H9 (cell line): Measurements from ENCODE around the gene SLCO2A1. TPM values are rescaled to one million over a fixed set of nuclear protein-coding genes. Genes with fewer than 3 reads are reported as not detected.

ENCODE experiments used
- DNase-seq: peaks from one replicate; pipeline ENCODE4 v3.0.0-alpha.2; 2017
- H2AFZ ChIP-seq: one replicate; pipeline ENCODE4 v1.6.1; 2013; ENCODE audit warnings: mild to moderate bottlenecking, low read length, control low read depth, moderate library complexity
- H2AK5ac ChIP-seq: 2 replicates; pipeline ENCODE4 v1.6.1; 2013; ENCODE audit warnings: low read length, control low read depth, mixed read lengths; ENCODE audit not compliant: insufficient read length
- H2BK120ac ChIP-seq: one replicate; pipeline ENCODE4 v1.6.1; 2013; ENCODE audit warnings: low read depth, mild to moderate bottlenecking, low read length, control low read depth, inconsistent platforms; ENCODE audit not compliant: poor library complexity, severe bottlenecking
- H2BK12ac ChIP-seq: 2 replicates; pipeline ENCODE4 v1.6.1; 2013; ENCODE audit warnings: low read length, control low read depth, mixed read lengths, low read depth; ENCODE audit not compliant: insufficient read length
- H2BK15ac ChIP-seq: 2 replicates; pipeline ENCODE4 v1.6.1; 2013; ENCODE audit warnings: low read depth, low read length, control low read depth
- H2BK20ac ChIP-seq: one replicate; pipeline ENCODE4 v1.6.1; 2013; ENCODE audit warnings: low read depth, mild to moderate bottlenecking, low read length, control low read depth, inconsistent platforms; ENCODE audit not compliant: poor library complexity, severe bottlenecking
- H2BK5ac ChIP-seq: 2 replicates; pipeline ENCODE4 v1.6.1; 2013; ENCODE audit warnings: low read length, control low read depth, mixed read lengths; ENCODE audit not compliant: insufficient read length
- H3K14ac ChIP-seq: 2 replicates; pipeline ENCODE4 v1.6.1; 2013; ENCODE audit warnings: low read length, control low read depth; ENCODE audit not compliant: insufficient read depth
- H3K18ac ChIP-seq: 2 replicates; pipeline ENCODE4 v1.6.1; 2013; ENCODE audit warnings: low read depth, mild to moderate bottlenecking, mixed read lengths, low read length, control low read depth; ENCODE audit not compliant: insufficient read length
- H3K23ac ChIP-seq: 2 replicates; pipeline ENCODE4 v1.6.1; 2013; ENCODE audit warnings: low read length, control low read depth, mixed read lengths, low read depth; ENCODE audit not compliant: insufficient read length
- H3K23me2 ChIP-seq: 2 replicates; pipeline ENCODE4 v1.6.1; 2013; ENCODE audit warnings: low read depth, mild to moderate bottlenecking, mixed read lengths, low read length, control low read depth; ENCODE audit not compliant: insufficient read length, poor library complexity, severe bottlenecking
- H3K27ac ChIP-seq: 2 replicates; pipeline ENCODE4 v1.5.1; 2013; ENCODE audit warnings: low read length, control low read depth, mixed read lengths, low read depth; ENCODE audit not compliant: insufficient read length
- H3K27me3 ChIP-seq: 2 replicates; pipeline ENCODE4 v1.6.1; 2013; ENCODE audit warnings: low read length, control low read depth, inconsistent platforms; ENCODE audit not compliant: insufficient read depth
- H3K4ac ChIP-seq: 2 replicates; pipeline ENCODE4 v1.6.1; 2013; ENCODE audit warnings: low read depth, mild to moderate bottlenecking, control low read depth, inconsistent platforms, low read length, moderate library complexity
- H3K4me1 ChIP-seq: 2 replicates; pipeline ENCODE4 v1.6.1; 2013; ENCODE audit warnings: low read length, control low read depth, inconsistent platforms; ENCODE audit not compliant: insufficient read depth
- H3K4me2 ChIP-seq: 2 replicates; pipeline ENCODE4 v1.6.1; 2013; ENCODE audit warnings: low read length, control low read depth, mixed read lengths; ENCODE audit not compliant: insufficient read length, insufficient read depth
- H3K56ac ChIP-seq: 2 replicates; pipeline ENCODE4 v1.6.1; 2013; ENCODE audit warnings: low read depth, mild to moderate bottlenecking, mixed read lengths, low read length, control low read depth; ENCODE audit not compliant: insufficient read length
- H3K79me1 ChIP-seq: 2 replicates; pipeline ENCODE4 v1.6.1; 2013; ENCODE audit warnings: low read depth, mild to moderate bottlenecking, moderate library complexity, low read length, control low read depth, inconsistent platforms; ENCODE audit not compliant: insufficient read depth, poor library complexity, severe bottlenecking
- H3K79me2 ChIP-seq: 2 replicates; pipeline ENCODE4 v1.6.1; 2013; ENCODE audit warnings: low read length, control low read depth, inconsistent platforms; ENCODE audit not compliant: insufficient read depth
- H3K9ac ChIP-seq: 2 replicates; pipeline ENCODE4 v1.6.1; 2013; ENCODE audit warnings: low read length, control low read depth, mixed read lengths; ENCODE audit not compliant: insufficient read length; ENCODE audit errors: extremely low read depth
- H3K9me3 ChIP-seq: one replicate; pipeline ENCODE4 v1.6.1; 2013; ENCODE audit warnings: low read depth, low read length, inconsistent platforms; ENCODE audit not compliant: control insufficient read depth
- H3T11ph ChIP-seq: one replicate; pipeline ENCODE4 v1.6.1; 2013; ENCODE audit warnings: mild to moderate bottlenecking, low read length, control low read depth, inconsistent platforms
- H4K20me1 ChIP-seq: one replicate; pipeline ENCODE4 v1.6.1; 2013; ENCODE audit not compliant: control insufficient read depth, insufficient read length, insufficient read depth
- H4K5ac ChIP-seq: 2 replicates; pipeline ENCODE4 v1.6.1; 2013; ENCODE audit warnings: low read depth, mild to moderate bottlenecking, mixed read lengths, low read length, control low read depth; ENCODE audit not compliant: insufficient read length
- H4K8ac ChIP-seq: replicated peaks from 2 replicates; pipeline ENCODE4 v1.6.1; 2013; ENCODE audit warnings: low read length, control low read depth, mixed read lengths, low read depth; ENCODE audit not compliant: insufficient read length
- H4K91ac ChIP-seq: 2 replicates; pipeline ENCODE4 v1.6.1; 2013; ENCODE audit warnings: low read depth, mild to moderate bottlenecking, moderate library complexity, mixed read lengths, low read length, control low read depth; ENCODE audit not compliant: insufficient read length
- H3K27ac Mint-ChIP-seq, 3 experiments: 2 replicates in 2 of 3; 3 replicates in 1 of 3; pipeline ENCODE4 v1.8.0; 2020 to 2021; ENCODE audit warnings: mixed read lengths in 3 of 3, mild to moderate bottlenecking in 1 of 3, moderate library complexity in 1 of 3
- H3K27me3 Mint-ChIP-seq: 2 replicates; pipeline ENCODE4 v1.8.0; 2021; ENCODE audit warnings: low read depth, mild to moderate bottlenecking, moderate library complexity, mixed read lengths
- H3K36me3 Mint-ChIP-seq, 3 experiments: 2 replicates in 2 of 3; 3 replicates in 1 of 3; pipeline ENCODE4 v1.8.0; 2020 to 2021; ENCODE audit warnings: low read depth in 3 of 3, mixed read lengths in 3 of 3; ENCODE audit not compliant: insufficient read depth in 1 of 3
- H3K4me1 Mint-ChIP-seq, 2 experiments: 2 replicates each; pipeline ENCODE4 v1.8.0; 2020; ENCODE audit warnings: mixed read lengths in 2 of 2
- H3K4me3 Mint-ChIP-seq, 2 experiments: 2 replicates in 1 of 2; 3 replicates in 1 of 2; pipeline ENCODE4 v1.8.0; 2020 to 2021; ENCODE audit warnings: mild to moderate bottlenecking in 2 of 2, mixed read lengths in 2 of 2, moderate library complexity in 1 of 2
- H3K9me3 Mint-ChIP-seq, 2 experiments: 2 replicates in 1 of 2; 3 replicates in 1 of 2; pipeline ENCODE4 v1.8.0; 2020; ENCODE audit warnings: mild to moderate bottlenecking in 2 of 2, mixed read lengths in 2 of 2, moderate library complexity in 1 of 2
- CTCF ChIP-seq: fragments of 200-600 bp; sonication (generic); conservative IDR thresholded peaks from 3 replicates; pipeline ENCODE4 v1.8.0; 2021; ENCODE audit warnings: antibody characterized with exemption, mild to moderate bottlenecking
- WGBS: extraction: QIAGEN DNeasy Blood & Tissue Kit; methylation state at CpG from one replicate; pipeline ENCODE4 v1.1.7; 2013; ENCODE audit warnings: missing lambda C conversion rate, low lambda C conversion rate, mixed read lengths; ENCODE audit not compliant: insufficient read length; ENCODE audit errors: extremely low coverage; 5-methylcytosine and 5-hydroxymethylcytosine counted together
- total RNA-seq: library from RNA; stranded (reverse); gene quantifications from 2 replicates; pipeline ENCODE4 v1.2.1, GENCODE V29; 2021

The SLCO2A1 gene
- total RNA-seq, 1 experiment from 2014 or later = 0.98 TPM

- Histone ChIP-seq H4K8ac (no peak overlapping the region), H2AK5ac (no peak overlapping the region), H3K27ac (no peak overlapping the region), H3K4me2 (no peak overlapping the region), H4K5ac (no peak overlapping the region), H2AFZ (no peak overlapping the region), H3K4me1 (no peaks in the 10 kb centered on the region; the same call in 1 of the 2 replicates), H4K91ac (no peak overlapping the region), H3K14ac (no peak overlapping the region), H3K56ac (no peak overlapping the region), H2BK15ac (no peak overlapping the region), H3K79me2 (no peaks in the 10 kb centered on the region), H3K23me2 (peaks cover 9% of the 10 kb centered on the region), H4K20me1 (no peaks in the 10 kb centered on the region), H3K23ac (no peak overlapping the region), H2BK12ac (no peak overlapping the region), H3K79me1 (no peaks in the 10 kb centered on the region), H3T11ph (no peak overlapping the region), H3K4ac (no peak overlapping the region), H2BK5ac (no peak overlapping the region), H3K9ac (no peak overlapping the region), H2BK20ac (no peak overlapping the region), H3K27me3 (peaks cover 19% of the 10 kb centered on the region), H2BK120ac (no peak overlapping the region), H3K9me3 (no peaks in the 10 kb centered on the region), H3K18ac (no peak overlapping the region)
- peaks cover 65% of the 10 kb centered on the region for H3K27me3 Mint-ChIP-seq
- no peak overlapping the region for H3K4me3 Mint-ChIP-seq
- DNase-seq = no peak
- H3K4me1 Mint-ChIP-seq = peaks cover 0 to 11% of the 10 kb centered on the region in 2 experiments; a peak in 2 of 4 replicates
- TF ChIP-seq CTCF = no peak
- no CpG with 5 or more reads among the region's 7 CpGs for WGBS
- no peaks in the 10 kb centered on the region for H3K36me3 Mint-ChIP-seq
- H3K27ac Mint-ChIP-seq = no peak overlapping the region
- H3K9me3 Mint-ChIP-seq = peaks cover 0 to 2% of the 10 kb centered on the region in 2 experiments; a peak in 1 of 5 replicates
These were observed 132.2 kb downstream of the SLCO2A1 start for GRCh38 chr3:133897547-133897946.
